ENCODE measurements around the gene KLHL29. TPM values are rescaled to one million over a fixed set of nuclear protein-coding genes. Genes with fewer than 3 reads are reported as not detected.

KLHL29 gene
- total RNA-seq, 2 experiments from 2014 or later: 2.5 to 2.7 TPM

DNA sequence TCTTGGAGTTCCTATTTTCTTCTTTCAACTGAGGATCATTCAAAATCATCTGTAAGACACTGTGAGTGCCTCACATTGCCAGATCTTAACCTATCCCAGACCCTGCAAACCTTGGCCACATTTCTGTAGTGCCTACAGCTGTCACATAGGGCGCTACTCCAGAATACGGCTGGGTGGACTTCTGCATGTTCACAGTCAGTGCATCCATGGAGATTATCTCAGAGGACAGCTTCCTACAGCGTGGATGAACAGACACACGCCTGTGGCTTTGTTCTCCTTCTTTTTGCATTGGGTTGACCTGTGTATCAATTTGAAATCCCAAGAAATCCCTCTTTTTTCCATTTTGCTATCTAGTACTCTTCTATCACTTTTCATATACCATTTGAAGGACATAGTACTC lies 1.9 kb upstream of the KLHL29 start:
- Histone ChIP-seq H3K4me1 (ENCODE audit: insufficient read depth, low read length) (peaks cover 28% of the 10 kb centered on the region), H3K36me3 (ENCODE audit: insufficient read depth, low read length) (no peaks in the 10 kb centered on the region), H3K27me3 (ENCODE audit: control insufficient read depth in 1 of 2, insufficient read depth in 2 of 2, low read length in 2 of 2) (peaks cover 15 to 19% of the 10 kb centered on the region in 2 experiments), H3K9me3 (ENCODE audit: control insufficient read depth in 1 of 2, insufficient read depth in 1 of 2, low read length in 2 of 2) (no peaks in the 10 kb centered on the region), H3K4me3 (ENCODE audit: low read length) (no peak overlapping the region), H3K27ac (ENCODE audit: low read depth in 1 of 2, low read length in 2 of 2) (no peak overlapping the region)
- intact Hi-C loops (cut with DNase I, micrococcal nuclease): no loop called here
- POLR2A ChIA-PET: no interaction called here
- H3K4me3 Mint-ChIP-seq: peak overlapping the region; percentile 88
- CTCF ChIA-PET: no interaction called here
- H3K27me3 Mint-ChIP-seq: peaks cover 38% of the 10 kb centered on the region
- H3K36me3 Mint-ChIP-seq (ENCODE audit: low read depth): no peaks in the 10 kb centered on the region
- TF ChIP-seq, protein P1, sequence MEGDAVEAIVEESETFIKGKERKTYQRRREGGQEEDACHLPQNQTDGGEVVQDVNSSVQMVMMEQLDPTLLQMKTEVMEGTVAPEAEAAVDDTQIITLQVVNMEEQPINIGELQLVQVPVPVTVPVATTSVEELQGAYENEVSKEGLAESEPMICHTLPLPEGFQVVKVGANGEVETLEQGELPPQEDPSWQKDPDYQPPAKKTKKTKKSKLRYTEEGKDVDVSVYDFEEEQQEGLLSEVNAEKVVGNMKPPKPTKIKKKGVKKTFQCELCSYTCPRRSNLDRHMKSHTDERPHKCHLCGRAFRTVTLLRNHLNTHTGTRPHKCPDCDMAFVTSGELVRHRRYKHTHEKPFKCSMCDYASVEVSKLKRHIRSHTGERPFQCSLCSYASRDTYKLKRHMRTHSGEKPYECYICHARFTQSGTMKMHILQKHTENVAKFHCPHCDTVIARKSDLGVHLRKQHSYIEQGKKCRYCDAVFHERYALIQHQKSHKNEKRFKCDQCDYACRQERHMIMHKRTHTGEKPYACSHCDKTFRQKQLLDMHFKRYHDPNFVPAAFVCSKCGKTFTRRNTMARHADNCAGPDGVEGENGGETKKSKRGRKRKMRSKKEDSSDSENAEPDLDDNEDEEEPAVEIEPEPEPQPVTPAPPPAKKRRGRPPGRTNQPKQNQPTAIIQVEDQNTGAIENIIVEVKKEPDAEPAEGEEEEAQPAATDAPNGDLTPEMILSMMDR (IDR thresholded peaks at IDR 0.05): no peak
- ATAC-seq (ENCODE audit: poor library complexity) (no peak), DNase-seq (no peak)
- H3K27ac Mint-ChIP-seq: no peak overlapping the region
- H3K4me1 Mint-ChIP-seq (ENCODE audit: low read depth): peaks cover 33% of the 10 kb centered on the region
- no peaks in the 10 kb centered on the region for H3K9me3 Mint-ChIP-seq

DNA sequence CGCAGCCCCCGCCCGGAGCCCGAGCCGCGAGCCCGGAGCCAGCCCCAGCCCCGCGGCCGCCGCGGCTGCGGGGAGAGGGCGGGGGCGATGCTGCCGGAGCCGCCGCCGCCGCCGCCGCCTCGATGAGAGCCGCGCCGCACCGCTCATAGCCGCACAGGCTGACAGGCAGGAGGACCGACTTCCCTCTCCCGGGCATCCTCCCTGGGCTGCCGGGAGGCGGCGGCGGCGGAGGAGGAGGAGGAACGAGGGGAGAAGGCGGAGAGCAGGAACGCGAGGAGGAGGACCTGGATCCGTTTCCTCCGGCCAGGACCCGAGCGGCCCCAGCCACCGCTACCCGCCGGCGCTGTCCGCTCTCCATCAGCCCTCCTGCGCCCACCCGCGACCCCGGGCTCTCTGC lies 370 bp downstream of the KLHL29 start:
- Histone ChIP-seq H3K27me3 (ENCODE audit: control insufficient read depth in 1 of 2, insufficient read depth in 2 of 2, low read length in 2 of 2) (peaks cover 15 to 33% of the 10 kb centered on the region in 2 experiments), H3K9me3 (ENCODE audit: control insufficient read depth in 1 of 2, insufficient read depth in 1 of 2, low read length in 2 of 2) (no peaks in the 10 kb centered on the region), H3K36me3 (ENCODE audit: insufficient read depth, low read length) (no peaks in the 10 kb centered on the region), H3K27ac (ENCODE audit: low read depth in 1 of 2, low read length in 2 of 2) (no peak overlapping the region), H3K4me3 (ENCODE audit: low read length) (peak overlapping the region; percentile 51), H3K4me1 (ENCODE audit: insufficient read depth, low read length) (peaks cover 28% of the 10 kb centered on the region)
- no peaks in the 10 kb centered on the region for H3K9me3 Mint-ChIP-seq
- TF ChIP-seq, protein P1 (IDR thresholded peaks at IDR 0.05): no peak
- intact Hi-C loops (cut with DNase I, micrococcal nuclease): loop anchor here in 1 of 2 experiments (5.0 kb wide), 1 partner anchor 67 kb away; no protein-coding TSS in a partner anchor
- ATAC-seq (ENCODE audit: poor library complexity) (peak; percentile 37), DNase-seq (peak in 4 of 14 experiments; percentile 26 to 57 (median 38))
- H3K4me1 Mint-ChIP-seq (ENCODE audit: low read depth): peaks cover 30% of the 10 kb centered on the region
- no peak overlapping the region for H3K27ac Mint-ChIP-seq
- peak overlapping the region; percentile 31 for H3K4me3 Mint-ChIP-seq
- peaks cover 60% of the 10 kb centered on the region for H3K27me3 Mint-ChIP-seq
- no peaks in the 10 kb centered on the region for H3K36me3 Mint-ChIP-seq (ENCODE audit: low read depth)
- ChIA-PET CTCF (no interaction called here), POLR2A (no interaction called here)

DNA sequence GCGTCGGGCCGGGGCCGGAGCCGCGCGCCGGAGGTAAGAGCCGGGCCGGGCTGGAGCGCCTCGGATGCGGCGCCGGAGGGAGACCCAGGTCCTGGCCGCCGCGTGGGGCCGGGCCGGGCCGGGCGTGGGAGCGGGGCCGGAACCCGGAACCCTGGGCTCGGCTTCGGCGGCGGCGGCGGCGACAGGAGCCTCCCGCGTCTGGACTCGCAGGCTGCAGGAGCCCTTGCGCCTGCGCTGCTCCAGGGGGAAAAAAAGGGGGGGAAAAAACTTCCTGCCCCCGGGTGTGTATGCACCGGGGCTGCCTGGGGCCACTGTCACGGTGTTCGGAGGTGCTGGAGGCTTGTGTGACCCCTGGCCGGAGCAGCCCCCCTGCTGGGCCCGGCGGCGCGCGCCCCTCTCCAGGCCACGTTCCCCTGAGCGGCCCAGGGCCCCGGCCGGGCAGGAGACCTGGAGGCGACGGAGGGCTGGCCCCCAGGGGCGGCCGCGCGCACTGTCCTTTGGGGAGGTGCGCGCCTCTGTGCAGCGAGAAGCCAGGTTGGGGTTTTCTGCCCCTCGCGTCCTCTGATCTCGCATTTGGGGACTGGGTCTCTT lies 864 bp downstream of the KLHL29 start:
- no peaks in the 10 kb centered on the region for H3K9me3 ChIP-seq (ENCODE audit: control insufficient read depth in 1 of 2, insufficient read depth in 1 of 2, low read length in 2 of 2)
- Mint-ChIP-seq H3K4me3 (peak overlapping the region; percentile 89), H3K27ac (no peak overlapping the region), H3K9me3 (no peaks in the 10 kb centered on the region), H3K27me3 (peaks cover 62% of the 10 kb centered on the region), H3K36me3 (ENCODE audit: low read depth) (no peaks in the 10 kb centered on the region), H3K4me1 (ENCODE audit: low read depth) (peaks cover 26% of the 10 kb centered on the region)
- POLR2A ChIA-PET: no interaction called here
- H3K4me1 ChIP-seq (ENCODE audit: insufficient read depth, low read length): peaks cover 26% of the 10 kb centered on the region
- TF ChIP-seq, protein P1 (IDR thresholded peaks at IDR 0.05): no peak
- CTCF ChIA-PET: no interaction called here
- ATAC-seq (ENCODE audit: poor library complexity): no peak
- no peaks in the 10 kb centered on the region for H3K36me3 ChIP-seq (ENCODE audit: insufficient read depth, low read length)
- H3K27ac ChIP-seq (ENCODE audit: low read depth in 1 of 2, low read length in 2 of 2): no peak overlapping the region
- intact Hi-C loops (cut with DNase I, micrococcal nuclease): loop anchor here in 1 of 2 experiments (5.0 kb wide), 1 partner anchor 66 kb away; no protein-coding TSS in a partner anchor
- H3K27me3 ChIP-seq (ENCODE audit: control insufficient read depth in 1 of 2, insufficient read depth in 2 of 2, low read length in 2 of 2): peaks cover 15 to 33% of the 10 kb centered on the region in 2 experiments
- H3K4me3 ChIP-seq (ENCODE audit: low read length): peak overlapping the region; percentile 51
- DNase-seq: peak in 1 of 14 experiments; percentile 7
